GM12892 (cell line): Measurements from ENCODE around the gene MARK3.
A peak's percentile ranks its signal among the peaks of the same experiment; 100 is the strongest.

ENCODE experiments used
- DNase-seq: peaks from one replicate; pipeline ENCODE4 v3.0.0; 2011; ENCODE audit not compliant: insufficient read length
- FAIRE-seq: peaks from 2 replicates; lab custom pipeline; 2011; peaks lifted over from hg19 to GRCh38; lab: Jason Lieb, UNC
- POLR2A ChIP-seq: IDR thresholded peaks from 2 replicates; pipeline ENCODE4 v1.6.1; 2011; ENCODE audit warnings: low read depth, low read length, control low read depth
- POLR2AphosphoS5 ChIP-seq: IDR thresholded peaks from 2 replicates; pipeline ENCODE4 v1.6.1; 2011; ENCODE audit warnings: low read depth, low read length, control low read depth
- TAF1 ChIP-seq: IDR thresholded peaks from 2 replicates; pipeline ENCODE4 v1.6.1; 2011; ENCODE audit warnings: low read depth, mild to moderate bottlenecking, control low read depth, low read length, borderline replicate concordance

Gene MARK3

DNA sequence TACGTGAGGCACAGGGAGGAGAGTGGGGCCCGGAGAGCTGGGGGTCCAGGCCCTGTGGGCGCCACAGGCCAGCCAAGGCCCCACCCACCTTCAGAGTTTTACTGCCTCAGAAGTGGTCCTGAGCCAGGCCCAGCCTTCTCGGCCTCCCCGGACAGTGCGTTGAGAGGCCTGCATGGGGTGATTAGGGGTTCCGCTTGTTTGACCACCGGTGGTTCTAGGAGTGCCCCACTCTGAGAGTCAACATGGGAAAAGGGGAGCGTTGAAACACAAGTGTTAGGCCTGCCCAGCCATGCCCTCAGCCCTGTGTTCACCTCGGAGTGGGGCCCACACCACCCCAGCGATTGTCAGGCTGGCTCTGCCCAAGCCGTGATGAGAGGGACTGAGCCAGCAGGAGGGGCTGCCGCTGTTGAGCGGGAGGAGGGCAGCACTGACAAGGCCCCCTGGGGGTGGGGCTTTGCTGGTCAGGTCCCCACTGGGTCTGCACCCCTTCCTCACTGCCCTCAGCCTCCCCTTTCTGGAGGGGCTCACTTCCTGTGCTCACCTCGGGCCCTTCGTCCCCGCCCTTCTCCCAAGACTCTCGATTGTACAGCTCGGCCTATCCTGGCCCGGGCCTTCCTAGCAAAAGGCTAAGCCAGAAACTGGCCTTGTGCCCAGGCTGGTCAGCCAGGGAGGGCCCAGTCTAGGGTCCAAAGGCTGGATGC, 132.7 kb downstream of the MARK3 start:
- DNase-seq (no peak), FAIRE-seq (no peak)
- TF ChIP-seq POLR2A (no peak), POLR2AphosphoS5 (no peak), TAF1 (no peak)

- no peak for TF ChIP-seq POLR2AphosphoS5
- FAIRE-seq (peak; percentile 92), DNase-seq (peak; percentile 89)
These were observed 133.3 kb downstream of the MARK3 start for GRCh38 chr14:103518422-103519042.

DNA sequence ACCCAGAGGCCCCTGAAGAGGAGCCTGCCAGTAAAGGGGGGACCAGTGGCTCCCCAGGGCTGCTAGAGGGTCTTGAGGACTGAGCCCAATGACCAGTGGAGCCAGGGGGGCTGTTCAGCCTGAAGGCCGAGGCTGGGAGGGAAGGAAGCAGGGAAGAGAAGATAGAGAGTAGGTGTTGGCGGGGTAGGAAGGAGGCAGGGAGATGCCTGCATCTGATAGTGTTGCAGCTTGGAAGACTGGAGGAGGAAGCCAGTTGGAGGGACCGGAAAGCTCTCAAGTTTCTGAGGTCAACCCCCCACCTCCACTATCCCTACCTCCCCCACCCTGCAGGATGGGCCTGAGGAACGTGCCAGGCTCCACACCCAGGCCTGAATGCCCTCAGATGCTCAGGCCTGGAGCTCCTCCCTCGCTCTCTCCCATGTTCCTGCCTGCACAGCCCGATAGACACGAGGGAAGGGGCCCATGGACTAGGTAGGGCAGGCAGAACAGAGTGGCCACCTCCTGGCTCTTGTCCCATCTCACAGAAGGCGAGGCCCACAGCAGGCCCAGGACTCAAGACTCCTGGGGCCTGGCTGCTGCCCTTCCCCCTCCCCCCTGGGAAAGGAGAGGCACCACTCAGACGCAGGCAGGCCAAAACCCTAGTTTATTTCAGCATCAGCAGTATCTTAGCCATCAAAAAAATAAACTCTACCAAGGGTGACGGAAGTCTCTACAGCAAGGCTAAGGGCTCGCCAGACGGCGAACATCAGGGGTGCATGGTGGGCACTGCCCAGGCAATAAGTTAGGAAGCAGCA, 134.0 kb downstream of the MARK3 start:
- no peak for TF ChIP-seq POLR2A
- no peak for TF ChIP-seq TAF1
- no peak for TF ChIP-seq POLR2AphosphoS5
- FAIRE-seq (no peak), DNase-seq (no peak)

DNA sequence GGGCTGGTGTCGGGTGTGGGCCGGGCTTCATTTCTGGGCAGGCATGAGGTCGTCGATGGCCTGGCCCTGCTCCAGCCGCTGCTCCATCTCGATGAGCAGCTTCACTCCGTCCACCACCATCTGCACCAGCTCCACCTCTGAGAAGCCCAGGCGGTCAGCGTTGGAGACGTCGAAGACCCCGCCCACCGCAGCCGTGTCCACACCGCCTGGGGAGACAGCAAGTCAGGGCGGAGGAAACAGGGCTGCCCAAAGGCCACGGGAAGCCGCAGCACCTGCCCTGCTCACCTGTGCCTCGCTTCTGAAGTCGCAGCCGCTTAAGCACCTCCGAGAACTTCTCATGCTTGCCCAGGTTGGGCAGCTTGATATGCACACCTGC, 134.6 kb downstream of the MARK3 start:
- DNase-seq: no peak
- TF ChIP-seq POLR2AphosphoS5 (no peak), POLR2A (no peak), TAF1 (no peak)
- FAIRE-seq: no peak

DNA sequence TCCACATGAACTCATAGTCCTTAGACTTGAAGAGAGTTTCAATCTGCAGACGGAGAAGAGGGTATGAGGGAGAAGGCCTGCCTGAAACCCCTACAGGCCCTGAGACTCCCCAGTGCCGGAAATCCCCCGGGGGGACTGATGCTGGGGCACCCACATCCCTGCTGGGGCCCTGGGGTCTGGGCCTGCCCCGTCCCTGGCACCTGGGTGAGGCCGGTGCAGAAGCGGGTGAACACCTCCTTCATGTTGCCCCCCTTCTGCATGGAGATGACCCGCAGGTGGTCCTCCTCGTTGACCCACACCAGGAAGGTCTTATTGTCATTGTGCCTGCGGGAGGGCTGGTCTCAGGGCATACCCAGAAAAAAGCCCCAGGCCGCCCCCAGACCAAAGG, 135.0 kb downstream of the MARK3 start:
- TF ChIP-seq POLR2AphosphoS5: no peak
- TF ChIP-seq TAF1: no peak
- TF ChIP-seq POLR2A: no peak
- FAIRE-seq: no peak
- no peak for DNase-seq

DNA sequence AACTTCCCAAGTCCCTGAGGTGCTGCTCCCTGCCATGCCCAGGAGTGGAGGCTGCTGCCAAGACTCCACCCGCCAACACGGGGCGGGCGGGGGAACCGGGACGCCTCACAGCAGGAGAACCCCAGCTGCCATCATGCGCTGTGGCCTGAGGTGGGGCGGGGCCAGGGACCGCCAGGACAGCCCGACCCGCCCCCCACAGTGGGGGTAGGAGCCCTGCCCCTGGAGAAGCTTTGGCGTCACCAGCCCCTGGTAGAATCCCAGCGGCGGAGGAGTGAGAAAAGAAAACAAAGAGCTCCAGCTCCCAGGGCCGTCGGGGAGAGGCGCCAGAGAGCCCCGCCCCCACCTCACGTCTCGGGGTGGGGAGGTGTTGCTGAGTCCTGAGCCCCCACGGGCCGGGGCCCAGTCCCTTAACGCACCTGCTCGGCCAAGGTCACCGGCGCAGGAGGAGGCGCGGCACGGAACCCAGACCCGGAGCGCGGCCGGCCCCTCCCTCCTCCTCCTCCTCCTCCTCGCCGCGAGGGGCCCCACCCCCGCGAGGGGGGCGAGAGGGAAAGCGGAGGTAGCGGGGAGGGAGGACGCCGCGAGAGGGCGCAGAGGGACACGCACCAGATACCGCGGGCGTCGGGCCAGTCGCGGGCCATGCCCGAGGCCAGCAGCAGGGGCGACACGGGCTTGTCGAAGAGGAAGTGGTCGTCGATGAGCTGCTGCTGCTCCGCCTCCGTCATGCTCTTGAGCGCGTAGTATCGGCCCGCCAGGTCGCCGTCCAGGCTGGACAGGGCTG, 135.6 kb downstream of the MARK3 start:
- DNase-seq (no peak), FAIRE-seq (no peak)
- TF ChIP-seq POLR2A (no peak), TAF1 (no peak), POLR2AphosphoS5 (no peak)

DNA sequence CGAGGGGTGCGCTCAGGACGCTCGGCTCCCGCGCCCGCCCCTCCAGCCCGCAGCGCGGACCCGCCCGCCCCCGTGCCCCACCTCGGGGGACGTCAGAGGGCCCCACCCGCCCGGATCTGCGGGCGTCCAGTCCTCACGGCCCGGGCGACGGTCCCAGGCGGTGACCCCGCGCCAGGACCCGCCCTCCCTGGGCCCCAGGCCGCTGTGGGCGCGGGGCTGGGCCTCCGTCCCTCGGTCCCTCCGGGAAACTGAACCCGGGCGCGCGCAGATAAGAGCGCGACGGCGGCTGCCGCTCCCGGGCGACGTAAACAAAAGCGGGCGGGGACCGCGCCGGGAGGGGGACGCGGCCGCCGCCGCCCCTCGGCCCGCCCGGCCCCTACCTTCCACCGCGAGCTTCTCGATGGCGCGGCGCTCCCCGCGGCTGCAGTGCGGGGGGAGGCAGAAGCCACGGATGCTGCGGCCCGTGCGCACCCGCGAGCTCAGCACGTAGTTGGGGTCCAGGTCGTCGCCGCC, 136.3 kb downstream of the MARK3 start:
- TF ChIP-seq TAF1 (no peak), POLR2A (no peak), POLR2AphosphoS5 (no peak)
- FAIRE-seq: no peak
- no peak for DNase-seq

GRCh38 chr14:103521951-103522563, 136.8 kb downstream of the MARK3 start:
- TF ChIP-seq POLR2AphosphoS5 (no peak), TAF1 (no peak), POLR2A (no peak)
- FAIRE-seq (no peak), DNase-seq (no peak)

DNA sequence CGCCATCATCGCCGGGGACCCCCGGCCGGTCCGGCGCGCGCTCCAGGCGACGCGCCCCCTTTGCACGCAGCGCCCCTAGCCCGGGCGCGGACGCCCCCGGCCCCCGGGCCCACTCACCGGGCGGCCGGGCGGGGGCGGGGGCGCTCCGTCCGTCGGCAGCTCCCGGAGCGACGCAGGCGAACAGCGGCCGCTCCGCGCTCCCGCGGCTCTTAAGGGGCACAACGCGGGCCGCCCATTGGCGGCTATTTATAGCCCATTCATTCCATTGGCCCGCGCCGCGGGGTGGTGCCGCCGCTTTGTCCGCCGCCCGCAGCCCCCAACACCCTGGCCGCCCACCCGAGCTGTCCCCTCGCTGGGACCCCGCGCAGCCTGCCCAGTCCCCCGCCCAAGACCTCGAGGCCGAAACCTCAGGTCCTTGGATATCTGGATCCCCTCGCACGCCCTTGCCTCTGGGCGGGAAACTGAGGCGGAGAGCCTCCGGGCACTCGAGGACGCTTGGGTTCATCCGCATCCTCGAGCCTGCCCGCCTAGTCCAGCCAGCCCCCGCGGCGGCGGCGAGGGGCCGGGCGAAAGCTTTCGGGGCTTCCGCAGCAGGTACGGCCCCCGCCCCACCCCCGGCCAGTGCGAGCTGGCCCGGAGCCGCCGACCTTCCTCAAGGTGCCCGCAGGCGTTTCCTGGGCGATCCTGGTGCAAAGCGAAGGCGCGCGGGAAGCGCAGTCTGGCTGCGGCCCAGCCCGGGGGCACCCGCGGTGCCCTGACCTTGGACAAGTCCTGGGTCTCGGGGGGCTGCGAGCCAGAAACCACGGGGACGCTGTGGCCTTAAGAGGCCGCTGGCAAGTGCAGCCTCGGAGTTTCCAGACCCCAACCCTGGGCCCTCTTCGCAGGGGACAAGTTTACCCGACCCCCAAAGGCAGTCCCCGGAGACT, 137.7 kb downstream of the MARK3 start, which contains the start of gene CKB:
CKB (minus strand) TSS at position 182 of the 926 bp plus-strand sequence. CDS start 337 bp downstream, outside the sequence.
- TF ChIP-seq TAF1: no peak
- TF ChIP-seq POLR2AphosphoS5: no peak
- TF ChIP-seq POLR2A: no peak
- DNase-seq (no peak), FAIRE-seq (no peak)

DNA sequence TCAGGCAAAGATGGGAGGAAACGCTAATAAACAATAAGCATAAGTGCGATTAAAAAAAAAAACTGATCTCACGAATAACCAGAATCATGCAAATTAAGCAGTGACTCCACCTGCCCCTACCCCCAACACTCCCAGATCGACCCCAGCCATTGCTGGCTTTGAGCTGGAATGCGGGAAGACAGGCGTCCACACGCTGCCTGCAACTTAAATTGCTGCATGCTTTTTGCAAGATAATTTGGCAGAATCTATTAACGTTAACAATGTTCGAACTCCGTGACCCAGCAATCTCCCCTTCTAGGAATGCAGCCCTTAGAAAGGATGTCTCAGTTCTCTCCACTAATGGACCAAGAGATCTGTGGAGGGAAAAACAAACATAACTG, 138.3 kb downstream of the MARK3 start:
- DNase-seq (no peak), FAIRE-seq (no peak)
- TF ChIP-seq POLR2A (no peak), TAF1 (no peak), POLR2AphosphoS5 (no peak)
